NB4 (cell line): Measurements from ENCODE around the gene SMTNL1.
A peak's percentile ranks its signal among the peaks of the same experiment; 100 is the strongest.
"Not testable (repeated sequence)": the region's sequence is repeated elsewhere in the genome, so short reads cannot be mapped to it uniquely, and the experiment has no call there.

Experiments used
- DNase-seq: peaks from one replicate; pipeline ENCODE4 v3.0.0; 2010; ENCODE audit warnings: low read depth
- H3K4me3 ChIP-seq: one replicate; pipeline ENCODE4 v1.5.1; 2011; ENCODE audit warnings: mild to moderate bottlenecking, low read depth, low read length, moderate library complexity
- MYC ChIP-seq: IDR thresholded peaks from 2 replicates; pipeline ENCODE4 v1.6.1; 2011; ENCODE audit warnings: low read depth, low read length
- POLR2A ChIP-seq: IDR thresholded peaks from 2 replicates; pipeline ENCODE4 v1.6.1; 2011; ENCODE audit warnings: mild to moderate bottlenecking; ENCODE audit not compliant: insufficient read length; ENCODE audit errors: extremely low read depth
- TF ChIP-seq, protein P1 (sequence below): IDR thresholded peaks from one replicate; pipeline ENCODE4 v1.5.1; 2012; ENCODE audit warnings: low read depth, low read length
- TF ChIP-seq, protein P2 (sequence below): IDR thresholded peaks from 2 replicates; pipeline ENCODE4 v1.6.1; 2011; ENCODE audit warnings: low read depth, low read length

Gene SMTNL1

DNA sequence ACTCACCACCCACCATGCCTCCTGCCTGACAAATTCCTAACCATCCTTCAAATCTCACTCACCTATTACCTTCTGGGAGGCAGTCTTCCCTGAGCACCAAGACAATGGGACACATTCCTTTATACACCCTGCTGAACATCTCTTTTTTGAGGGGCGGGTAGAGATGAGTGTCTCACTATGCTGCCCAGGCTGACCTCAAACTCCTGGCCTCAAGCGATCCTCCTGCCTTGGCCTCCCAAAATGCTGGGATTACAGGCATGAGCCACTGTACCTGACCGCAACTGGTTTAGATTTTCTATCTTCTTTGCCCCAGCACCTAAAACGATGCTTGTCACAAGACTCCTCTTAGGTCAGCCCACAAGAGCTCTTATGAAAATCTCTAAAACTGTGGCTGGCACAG lies 14.0 kb upstream of the SMTNL1 start:
- TF ChIP-seq, protein P1, sequence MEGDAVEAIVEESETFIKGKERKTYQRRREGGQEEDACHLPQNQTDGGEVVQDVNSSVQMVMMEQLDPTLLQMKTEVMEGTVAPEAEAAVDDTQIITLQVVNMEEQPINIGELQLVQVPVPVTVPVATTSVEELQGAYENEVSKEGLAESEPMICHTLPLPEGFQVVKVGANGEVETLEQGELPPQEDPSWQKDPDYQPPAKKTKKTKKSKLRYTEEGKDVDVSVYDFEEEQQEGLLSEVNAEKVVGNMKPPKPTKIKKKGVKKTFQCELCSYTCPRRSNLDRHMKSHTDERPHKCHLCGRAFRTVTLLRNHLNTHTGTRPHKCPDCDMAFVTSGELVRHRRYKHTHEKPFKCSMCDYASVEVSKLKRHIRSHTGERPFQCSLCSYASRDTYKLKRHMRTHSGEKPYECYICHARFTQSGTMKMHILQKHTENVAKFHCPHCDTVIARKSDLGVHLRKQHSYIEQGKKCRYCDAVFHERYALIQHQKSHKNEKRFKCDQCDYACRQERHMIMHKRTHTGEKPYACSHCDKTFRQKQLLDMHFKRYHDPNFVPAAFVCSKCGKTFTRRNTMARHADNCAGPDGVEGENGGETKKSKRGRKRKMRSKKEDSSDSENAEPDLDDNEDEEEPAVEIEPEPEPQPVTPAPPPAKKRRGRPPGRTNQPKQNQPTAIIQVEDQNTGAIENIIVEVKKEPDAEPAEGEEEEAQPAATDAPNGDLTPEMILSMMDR, result no peak
- no peak overlapping the region for H3K4me3 ChIP-seq
- no peak for DNase-seq

DNA sequence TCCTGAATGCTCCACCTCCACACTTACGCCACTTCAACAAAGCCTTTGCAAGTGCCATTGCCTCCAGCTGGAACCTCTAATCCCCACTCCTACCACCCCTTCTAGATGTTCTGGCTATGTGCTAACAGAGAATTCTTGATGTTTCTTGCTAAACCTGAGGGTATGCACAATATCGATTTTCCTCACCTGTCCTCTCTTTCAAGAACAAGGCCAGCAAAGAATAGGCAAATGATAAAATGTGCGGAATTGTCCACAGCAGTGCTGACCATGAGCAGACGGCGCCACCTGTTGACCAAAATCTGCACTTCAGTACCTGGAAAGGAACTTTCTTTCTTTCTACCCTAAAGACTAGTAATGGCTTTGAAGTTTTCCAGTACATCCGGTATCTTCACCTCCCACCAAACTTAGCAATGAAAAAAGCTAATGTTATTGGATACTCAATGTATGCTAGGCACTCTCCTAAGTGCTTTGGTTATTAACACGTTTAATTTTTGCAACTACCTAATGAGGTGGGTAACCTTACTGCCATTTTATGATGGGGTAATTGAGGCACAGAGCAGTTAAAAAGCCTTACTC lies 10.3 kb upstream of the SMTNL1 start:
- peak; percentile 77 for DNase-seq
- H3K4me3 ChIP-seq, result no peak overlapping the region
- TF ChIP-seq MYC, result 0 out of 2 replicates have a peak, but pooled peaks have one; percentile 40
- TF ChIP-seq, protein P1, result peak; percentile 83
- TF ChIP-seq, protein P2, sequence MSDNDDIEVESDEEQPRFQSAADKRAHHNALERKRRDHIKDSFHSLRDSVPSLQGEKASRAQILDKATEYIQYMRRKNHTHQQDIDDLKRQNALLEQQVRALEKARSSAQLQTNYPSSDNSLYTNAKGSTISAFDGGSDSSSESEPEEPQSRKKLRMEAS, result peak; percentile 54; the same call in 1 of the 2 replicates
- TF ChIP-seq POLR2A, result no peak

DNA sequence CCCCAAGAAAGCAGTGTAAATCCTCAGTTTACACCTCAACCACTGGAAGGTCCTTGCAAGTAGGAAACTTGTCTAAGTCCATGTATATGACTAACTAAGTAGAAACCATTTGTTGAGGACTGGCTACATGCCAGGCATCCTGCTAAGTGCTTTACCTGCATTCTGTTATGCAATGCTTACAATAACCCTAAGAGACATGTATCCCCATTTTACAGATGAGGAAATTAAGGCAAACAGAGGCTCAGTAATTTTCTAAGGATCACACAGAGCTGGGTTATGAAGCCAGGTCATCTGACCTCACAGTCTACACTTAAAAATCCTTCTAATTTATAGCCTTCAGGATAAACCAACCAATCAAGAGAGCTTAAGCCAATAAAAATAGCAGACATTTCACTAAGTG lies 8.4 kb upstream of the SMTNL1 start:
- DNase-seq, result no peak
- peak overlapping the region; percentile 97 for H3K4me3 ChIP-seq
- no peak for TF ChIP-seq MYC
- TF ChIP-seq POLR2A, result no peak
- TF ChIP-seq, protein P2, result no peak
- TF ChIP-seq, protein P1, result no peak

DNA sequence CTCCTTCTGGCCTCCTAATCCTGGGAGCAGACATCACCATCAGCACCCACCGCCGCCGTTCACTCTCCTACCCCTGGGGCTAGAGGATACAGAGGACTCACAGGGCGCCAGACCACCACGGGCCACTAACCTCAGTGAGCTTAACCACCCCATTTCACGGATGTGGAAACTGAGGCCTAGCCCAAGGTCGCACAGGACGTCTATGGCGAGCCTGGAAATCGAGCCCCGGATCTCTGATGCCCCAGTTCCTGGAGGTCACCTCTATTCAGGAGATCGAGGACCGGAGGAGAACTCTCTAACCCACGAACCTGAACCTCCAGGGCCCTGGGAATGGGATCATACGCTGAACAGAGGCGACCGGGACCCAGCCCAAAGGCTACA lies 7.2 kb upstream of the SMTNL1 start:
- DNase-seq, result peak; percentile 33
- H3K4me3 ChIP-seq, result peak overlapping the region; percentile 97
- TF ChIP-seq, protein P1, result no peak
- TF ChIP-seq, protein P2, result no peak

DNA sequence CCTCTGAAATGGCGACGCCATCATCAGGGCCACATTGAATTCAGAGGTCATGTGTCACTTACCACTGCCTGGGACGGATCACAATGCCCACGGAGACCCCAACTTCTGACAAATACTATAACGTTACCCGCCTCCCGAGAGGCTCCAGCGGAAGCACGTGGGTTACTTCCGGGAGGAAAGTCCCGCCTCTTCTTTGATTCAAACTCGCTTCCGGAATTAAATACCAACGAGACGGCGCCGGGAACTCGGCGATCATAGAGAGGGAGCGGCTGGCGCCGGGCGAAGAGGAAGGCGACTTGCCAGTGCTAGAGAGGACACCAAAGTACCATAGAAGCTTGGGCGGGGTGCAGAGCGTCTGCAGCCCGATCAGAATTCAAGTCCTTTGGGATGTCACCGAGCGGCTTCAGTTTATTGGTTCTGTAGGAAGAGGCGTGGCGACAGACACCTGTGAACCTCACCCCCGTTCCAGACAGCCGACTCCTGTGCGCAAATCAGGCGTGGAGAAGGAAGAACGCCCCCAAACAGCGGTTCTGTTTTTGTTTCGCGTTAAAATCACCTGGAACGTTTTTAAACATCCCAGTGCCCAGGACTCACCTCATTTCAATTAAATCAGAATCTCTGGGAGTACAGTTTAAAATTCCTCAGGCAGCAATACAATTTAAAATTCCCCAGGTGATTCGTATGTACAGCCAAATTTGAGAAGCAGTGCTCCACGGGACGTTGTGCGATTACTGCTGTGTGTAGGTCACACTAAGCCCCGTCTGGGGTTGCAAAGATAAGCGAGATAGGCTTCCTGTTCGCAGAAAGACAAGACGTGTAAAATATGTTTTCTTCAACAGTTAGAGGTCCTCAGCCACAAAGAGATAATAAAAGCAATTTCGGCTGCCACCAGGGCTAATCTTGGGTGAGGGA lies 6.5 kb upstream of the SMTNL1 start, which contains the start of gene TIMM10:
TSS of gene TIMM10 (minus strand) at position 159 of the 912 bp plus-strand sequence. CDS start 565 bp downstream, outside the sequence.
- DNase-seq, result peak; percentile 99
- peak within 1 kb of the TSS; percentile 97 for H3K4me3 ChIP-seq
- peak; percentile 52 for TF ChIP-seq POLR2A
- TF ChIP-seq MYC, result peak; percentile 97
- TF ChIP-seq, protein P1, result no peak
- TF ChIP-seq, protein P2, result peak; percentile 100

DNA sequence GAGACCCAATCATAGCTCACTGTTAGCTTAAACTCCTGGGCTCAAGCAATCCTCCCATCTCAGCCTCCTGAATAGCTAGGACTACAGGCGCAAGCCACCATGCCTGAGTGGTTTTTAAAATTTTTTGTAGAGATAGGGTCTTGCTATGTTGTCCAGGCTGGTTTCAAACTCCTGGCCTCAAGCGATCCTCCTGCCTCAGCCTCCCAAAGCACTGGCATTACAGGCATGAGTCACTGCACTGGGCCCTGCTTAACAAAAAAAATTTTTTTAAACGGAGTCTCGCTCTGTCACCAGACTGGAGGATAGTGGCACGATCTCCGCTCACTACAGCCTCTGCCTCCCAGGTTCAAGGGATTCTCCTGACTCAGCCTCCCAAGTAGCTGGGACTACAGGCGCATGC lies 2.9 kb upstream of the SMTNL1 start:
- not testable (repeated sequence) for DNase-seq, H3K4me3 ChIP-seq
